MM.1S (cell line): ENCODE data around the gene PLA2G4A.

Experiments used
- DNase-seq: peaks from one replicate; pipeline ENCODE4 v3.0.0-alpha.2; 2015
- H2AFZ ChIP-seq: fragments of 300-600 bp; sonication (generic); 2 replicates; pipeline ENCODE4 v1.6.0; 2016; ENCODE audit warnings: antibody characterized with exemption, low read length
- H3F3A ChIP-seq: fragments of 300-600 bp; sonication (generic); 2 replicates; pipeline ENCODE4 v1.6.1; 2016; ENCODE audit warnings: mild to moderate bottlenecking, antibody characterized with exemption, low read length, moderate library complexity, mixed read lengths; ENCODE audit not compliant: insufficient read depth
- H3K27ac ChIP-seq: fragments of 300-600 bp; sonication (generic); 2 replicates; pipeline ENCODE4 v1.5.1; 2016; ENCODE audit warnings: mild to moderate bottlenecking, low read length
- H3K27me3 ChIP-seq: fragments of 300-600 bp; sonication (generic); replicated peaks from 2 replicates; pipeline ENCODE4 v1.6.0; 2016; ENCODE audit warnings: low read length; ENCODE audit not compliant: insufficient read depth
- H3K36me3 ChIP-seq: fragments of 300-600 bp; sonication (generic); replicated peaks from 2 replicates; pipeline ENCODE4 v1.6.1; 2016; ENCODE audit warnings: mild to moderate bottlenecking, low read length, mixed read lengths; ENCODE audit not compliant: insufficient read depth
- H3K4me1 ChIP-seq: fragments of 300-600 bp; sonication (generic); 2 replicates; pipeline ENCODE4 v1.6.1; 2016; ENCODE audit warnings: low read length, mixed read lengths
- H3K4me2 ChIP-seq: fragments of 300-600 bp; sonication (generic); 2 replicates; pipeline ENCODE4 v1.6.0; 2016; ENCODE audit warnings: low read depth, low read length
- H3K4me3 ChIP-seq: fragments of 300-600 bp; sonication (generic); 2 replicates; pipeline ENCODE4 v1.5.1; 2016; ENCODE audit warnings: low read length, mixed read lengths
- H3K79me2 ChIP-seq: fragments of 300-600 bp; sonication (generic); 2 replicates; pipeline ENCODE4 v1.6.1; 2016; ENCODE audit warnings: mixed run types, low read length, mixed read lengths
- H3K9ac ChIP-seq: fragments of 300-600 bp; sonication (generic); 2 replicates; pipeline ENCODE4 v1.6.1; 2016; ENCODE audit warnings: low read length, mixed read lengths
- H3K9me2 ChIP-seq: fragments of 300-600 bp; sonication (generic); replicated peaks from 2 replicates; pipeline ENCODE4 v1.6.1; 2016; ENCODE audit warnings: mild to moderate bottlenecking, low read length, mixed read lengths; ENCODE audit not compliant: insufficient read depth
- H3K9me3 ChIP-seq: fragments of 300-600 bp; sonication (generic); replicated peaks from 2 replicates; pipeline ENCODE4 v1.6.1; 2016; ENCODE audit warnings: mild to moderate bottlenecking, low read length, mixed read lengths; ENCODE audit not compliant: insufficient read depth
- H4K20me1 ChIP-seq: fragments of 300-600 bp; sonication (generic); 2 replicates; pipeline ENCODE4 v1.6.1; 2016; ENCODE audit warnings: mild to moderate bottlenecking, low read length, moderate library complexity, mixed read lengths; ENCODE audit not compliant: insufficient read depth
- CTCF ChIP-seq: fragments of 300-600 bp; sonication (generic); IDR thresholded peaks from 2 replicates; pipeline ENCODE4 v1.5.1; 2016; ENCODE audit warnings: antibody characterized with exemption, low read length, mixed read lengths
- EZH2 ChIP-seq: fragments of 300-600 bp; sonication (generic); optimal IDR thresholded peaks from 2 replicates; pipeline ENCODE3; 2017; ENCODE audit warnings: low read depth, mild to moderate bottlenecking, antibody characterized with exemption, low read length, mixed read lengths
- EZH2phosphoT487 ChIP-seq: fragments of 300-600 bp; sonication (generic); IDR thresholded peaks from 2 replicates; pipeline ENCODE4 v1.6.1; 2018; ENCODE audit warnings: antibody characterized with exemption, low read length

The PLA2G4A gene

GRCh38 chr1:186976700-186977099 is 148.0 kb downstream of the PLA2G4A start:
- no peak overlapping the region for H3K9ac ChIP-seq
- no peaks in the 10 kb centered on the region for H3K9me2 ChIP-seq
- no peaks in the 10 kb centered on the region for H3K4me1 ChIP-seq
- no peaks in the 10 kb centered on the region for H3K27me3 ChIP-seq
- no peak overlapping the region for H3K4me2 ChIP-seq
- DNase-seq = no peak
- H3F3A ChIP-seq = no peaks in the 10 kb centered on the region
- no peak for TF ChIP-seq EZH2phosphoT487
- TF ChIP-seq EZH2 = no peak
- no peak for TF ChIP-seq CTCF
- no peak overlapping the region for H3K4me3 ChIP-seq
- H3K79me2 ChIP-seq = no peaks in the 10 kb centered on the region
- no peak overlapping the region for H2AFZ ChIP-seq
- no peaks in the 10 kb centered on the region for H4K20me1 ChIP-seq
- H3K9me3 ChIP-seq = no peaks in the 10 kb centered on the region
- no peak overlapping the region for H3K27ac ChIP-seq
- no peaks in the 10 kb centered on the region; the same call in 1 of the 2 replicates for H3K36me3 ChIP-seq

- H4K20me1 ChIP-seq = no peaks in the 10 kb centered on the region
- H3K9me3 ChIP-seq = no peaks in the 10 kb centered on the region
- no peaks in the 10 kb centered on the region for H3K27me3 ChIP-seq
- H3K9ac ChIP-seq = no peak overlapping the region
- H3K36me3 ChIP-seq = no peaks in the 10 kb centered on the region; the same call in 1 of the 2 replicates
- no peaks in the 10 kb centered on the region for H3K79me2 ChIP-seq
- no peak overlapping the region for H2AFZ ChIP-seq
- no peak for DNase-seq
- TF ChIP-seq EZH2 (no peak), EZH2phosphoT487 (no peak), CTCF (no peak)
- H3K4me2 ChIP-seq = no peak overlapping the region
- no peaks in the 10 kb centered on the region for H3K4me1 ChIP-seq
- no peak overlapping the region for H3K4me3 ChIP-seq
- H3K9me2 ChIP-seq = no peaks in the 10 kb centered on the region
- H3F3A ChIP-seq = no peaks in the 10 kb centered on the region
- H3K27ac ChIP-seq = no peak overlapping the region
Observed at GRCh38 chr1:186977266-186977957, 148.7 kb downstream of the PLA2G4A start.

GRCh38 chr1:186978596-186979556 is 150.1 kb downstream of the PLA2G4A start:
- no peaks in the 10 kb centered on the region for H4K20me1 ChIP-seq
- H3F3A ChIP-seq = no peaks in the 10 kb centered on the region
- H3K9me3 ChIP-seq = no peaks in the 10 kb centered on the region
- H3K36me3 ChIP-seq = no peaks in the 10 kb centered on the region; the same call in 1 of the 2 replicates
- H3K27me3 ChIP-seq = no peaks in the 10 kb centered on the region
- no peaks in the 10 kb centered on the region for H3K79me2 ChIP-seq
- no peak overlapping the region for H2AFZ ChIP-seq
- no peaks in the 10 kb centered on the region for H3K4me1 ChIP-seq
- H3K27ac ChIP-seq = no peak overlapping the region
- H3K9ac ChIP-seq = no peak overlapping the region
- DNase-seq = no peak
- no peak for TF ChIP-seq EZH2
- TF ChIP-seq EZH2phosphoT487 = no peak
- no peak for TF ChIP-seq CTCF
- no peak overlapping the region for H3K4me3 ChIP-seq
- no peaks in the 10 kb centered on the region for H3K9me2 ChIP-seq
- H3K4me2 ChIP-seq = no peak overlapping the region
